HG03378 (cell line): ENCODE measurements around the gene NTM.

Experiments
- ATAC-seq: cut with Tn5 transposase; IDR thresholded peaks from one replicate; pipeline ENCODE4 v1.9.1; 2021; ENCODE audit warnings: mild to moderate bottlenecking, moderate library complexity; ENCODE audit not compliant: unreplicated experiment

NTM gene

GRCh38 chr11:131629925-131630540, 259.6 kb downstream of the NTM start:
- no peak for ATAC-seq

GRCh38 chr11:131632971-131633370, 262.6 kb downstream of the NTM start:
- no peak for ATAC-seq

- ATAC-seq = no peak
Measured at GRCh38 chr11:131633921-131634715, 263.7 kb downstream of the NTM start.

GRCh38 chr11:131637469-131638175, 267.2 kb downstream of the NTM start:
- no peak for ATAC-seq

- ATAC-seq = no peak
Measured at GRCh38 chr11:131638889-131639288, 268.5 kb downstream of the NTM start.

GRCh38 chr11:131640320-131640719, 269.9 kb downstream of the NTM start:
- ATAC-seq = no peak

- ATAC-seq = no peak
Measured at GRCh38 chr11:131642756-131643531, 272.5 kb downstream of the NTM start.

- ATAC-seq = peak; percentile 61
Measured at GRCh38 chr11:131644204-131644795, 273.9 kb downstream of the NTM start.

- ATAC-seq = no peak
Measured at GRCh38 chr11:131645237-131645636, 274.8 kb downstream of the NTM start.

GRCh38 chr11:131649856-131650255, 279.4 kb downstream of the NTM start:
- ATAC-seq = no peak

GRCh38 chr11:131652231-131652630, 281.8 kb downstream of the NTM start:
- no peak for ATAC-seq

- no peak for ATAC-seq
Measured at GRCh38 chr11:131653260-131653659, 282.8 kb downstream of the NTM start.

GRCh38 chr11:131654849-131655248, 284.4 kb downstream of the NTM start:
- no peak for ATAC-seq

- no peak for ATAC-seq
Measured at GRCh38 chr11:131656179-131656838, 285.9 kb downstream of the NTM start.

- ATAC-seq = no peak
Measured at GRCh38 chr11:131656839-131657211, 286.4 kb downstream of the NTM start.

- no peak for ATAC-seq
Measured at GRCh38 chr11:131658414-131658813, 288.0 kb downstream of the NTM start.

GRCh38 chr11:131658952-131659351, 288.5 kb downstream of the NTM start:
- peak; percentile 82 for ATAC-seq

GRCh38 chr11:131659931-131660330, 289.5 kb downstream of the NTM start:
- no peak for ATAC-seq

- no peak for ATAC-seq
Measured at GRCh38 chr11:131661132-131661531, 290.7 kb downstream of the NTM start.

GRCh38 chr11:131662317-131662972, 292.0 kb downstream of the NTM start:
- no peak for ATAC-seq
